H1 (cell line): ENCODE results near the gene MARCHF3. TPM values are rescaled to one million over a fixed set of nuclear protein-coding genes. Genes with fewer than 3 reads are reported as not detected.

Source experiments
- CTCF ChIA-PET: fragments of 300-600 bp; sonication (Branson Sonifier 250); formaldehyde crosslinking; loops from one replicate; lab custom pipeline; 2021; ENCODE audit not compliant: partially characterized antibody; lab: Charles Lee
- POLR2A ChIA-PET: fragments of 300-600 bp; sonication (Branson Sonifier 250); formaldehyde crosslinking; loops from one replicate; lab custom pipeline; 2021; ENCODE audit warnings: inconsistent platforms; ENCODE audit not compliant: partially characterized antibody; lab: Charles Lee
- DNase-seq, 2 experiments: peaks; one replicate each; pipeline versions ENCODE4 v3.0.0 to v3.0.0-alpha.2; 2010 to 2022; ENCODE audit warnings: low spot score in 2 of 2, low read depth in 1 of 2, mixed read lengths in 1 of 2
- FAIRE-seq: peaks from 2 replicates; lab custom pipeline; 2011; peaks lifted over from hg19 to GRCh38; lab: Jason Lieb, UNC
- H2AFZ ChIP-seq: 2 replicates; pipeline ENCODE4 v1.8.1; 2012; ENCODE audit warnings: low read length, inconsistent platforms
- H2AK5ac ChIP-seq: 2 replicates; pipeline ENCODE4 v1.6.1; 2013; ENCODE audit warnings: low read depth, low read length
- H2BK120ac ChIP-seq: replicated peaks from 2 replicates; pipeline ENCODE3; 2013; ENCODE audit warnings: low read depth, low read length, inconsistent platforms
- H2BK12ac ChIP-seq: 2 replicates; pipeline ENCODE4 v1.6.1; 2013; ENCODE audit warnings: low read depth, low read length
- H2BK15ac ChIP-seq: 2 replicates; pipeline ENCODE4 v1.6.1; 2013; ENCODE audit warnings: low read length
- H2BK20ac ChIP-seq: 2 replicates; pipeline ENCODE4 v1.6.1; 2013; ENCODE audit warnings: low read length
- H2BK5ac ChIP-seq: 2 replicates; pipeline ENCODE4 v1.6.1; 2013; ENCODE audit warnings: low read depth, low read length
- H3K14ac ChIP-seq: 2 replicates; pipeline ENCODE4 v1.6.1; 2013; ENCODE audit warnings: inconsistent platforms; ENCODE audit not compliant: insufficient read length
- H3K18ac ChIP-seq: 2 replicates; pipeline ENCODE4 v1.6.1; 2013; ENCODE audit warnings: low read length; ENCODE audit errors: extremely low read depth
- H3K23ac ChIP-seq: 2 replicates; pipeline ENCODE4 v1.6.1; 2013; ENCODE audit warnings: inconsistent platforms; ENCODE audit not compliant: insufficient read length
- H3K23me2 ChIP-seq: 2 replicates; pipeline ENCODE4 v1.6.1; 2013; ENCODE audit warnings: low read depth, low read length
- H3K27ac ChIP-seq: 2 replicates; pipeline ENCODE4 v1.6.1; 2011; ENCODE audit warnings: low read depth, low read length, inconsistent platforms
- H3K27me3 ChIP-seq, 4 experiments: replicated peaks in 1 of 4; 1 replicate in 1 of 4; 2 replicates in 3 of 4; pipeline versions ENCODE4 v1.6.1 to v1.8.1; 2011 to 2013; ENCODE audit warnings: low read length in 3 of 4, mild to moderate bottlenecking in 3 of 4, inconsistent platforms in 2 of 4, mixed read lengths in 2 of 4, moderate library complexity in 1 of 4; ENCODE audit not compliant: control insufficient read depth in 3 of 4, insufficient read depth in 3 of 4; ENCODE audit errors: extremely low read depth in 1 of 4
- H3K36me3 ChIP-seq, 4 experiments: 2 replicates each; pipeline versions ENCODE4 v1.6.1 to v1.8.1; 2011 to 2013; ENCODE audit warnings: mild to moderate bottlenecking in 4 of 4, low read length in 3 of 4, moderate library complexity in 2 of 4, control low read depth in 1 of 4, inconsistent platforms in 1 of 4; ENCODE audit not compliant: insufficient read depth in 4 of 4, control insufficient read depth in 2 of 4
- H3K4ac ChIP-seq: replicated peaks from 2 replicates; pipeline ENCODE3; 2013; ENCODE audit warnings: low read length, low read depth, mixed read lengths, inconsistent platforms; ENCODE audit not compliant: insufficient read length
- H3K4me1 ChIP-seq, 4 experiments: replicated peaks in 1 of 4; 1 replicate in 1 of 4; 2 replicates in 3 of 4; pipeline versions ENCODE4 v1.6.1 to v1.8.1; 2011 to 2013; ENCODE audit warnings: low read length in 3 of 4, inconsistent platforms in 2 of 4, mixed read lengths in 1 of 4; ENCODE audit not compliant: insufficient read depth in 4 of 4, control insufficient read depth in 3 of 4
- H3K4me2 ChIP-seq, 2 experiments: 2 replicates each; pipeline versions ENCODE4 v1.6.1 to v1.8.1; 2011 to 2013; ENCODE audit warnings: low read depth in 2 of 2, low read length in 2 of 2, control low read depth in 1 of 2, inconsistent platforms in 1 of 2, mild to moderate bottlenecking in 1 of 2; ENCODE audit not compliant: insufficient read depth in 1 of 2
- H3K4me3 ChIP-seq, 4 experiments: fragments of 200-600, 300-600 bp in 1 of 4; sonication (generic), shearing (Covaris generic), sonication (Bioruptor Twin) in 1 of 4; 2 replicates each; pipeline versions ENCODE4 v1.5.1 to v1.8.1; 2011 to 2016; ENCODE audit warnings: low read length in 4 of 4, low read depth in 3 of 4, control low read depth in 2 of 4, inconsistent platforms in 2 of 4, mild to moderate bottlenecking in 2 of 4, mixed read lengths in 1 of 4, moderate library complexity in 1 of 4; ENCODE audit not compliant: insufficient read depth in 2 of 4; ENCODE audit errors: extremely low read depth in 1 of 4
- H3K56ac ChIP-seq: replicated peaks from 2 replicates; pipeline ENCODE3; 2013; ENCODE audit warnings: low read depth, mild to moderate bottlenecking, mixed read lengths, low read length, inconsistent platforms; ENCODE audit not compliant: insufficient read length
- H3K79me1 ChIP-seq: 2 replicates; pipeline ENCODE4 v1.6.1; 2013; ENCODE audit warnings: low read depth, low read length, control low read depth
- H3K79me2 ChIP-seq, 2 experiments: 2 replicates each; pipeline versions ENCODE4 v1.6.1 to v1.8.1; 2012 to 2013; ENCODE audit warnings: low read length in 2 of 2, mild to moderate bottlenecking in 2 of 2, inconsistent platforms in 1 of 2; ENCODE audit not compliant: insufficient read depth in 2 of 2, control insufficient read depth in 1 of 2
- H3K9ac ChIP-seq, 4 experiments: replicated peaks in 1 of 4; 1 replicate in 1 of 4; 2 replicates in 3 of 4; pipeline versions ENCODE4 v1.6.1 to v1.8.1; 2011 to 2013; ENCODE audit warnings: low read depth in 3 of 4, low read length in 3 of 4, control low read depth in 2 of 4, mild to moderate bottlenecking in 2 of 4, moderate library complexity in 2 of 4, inconsistent platforms in 1 of 4; ENCODE audit errors: extremely low read depth in 1 of 4
- H3K9me3 ChIP-seq, 2 experiments: 2 replicates each; pipeline versions ENCODE4 v1.6.1 to v1.8.1; 2012 to 2013; ENCODE audit warnings: mild to moderate bottlenecking in 2 of 2, moderate library complexity in 2 of 2, control low read depth in 1 of 2, inconsistent platforms in 1 of 2, low read depth in 1 of 2, low read length in 1 of 2, mixed read lengths in 1 of 2; ENCODE audit not compliant: insufficient read depth in 2 of 2
- H4K20me1 ChIP-seq, 2 experiments: replicated peaks in 1 of 2; 2 replicates each; pipeline versions ENCODE3 to v1.8.1; 2011 to 2013; ENCODE audit warnings: inconsistent platforms in 2 of 2, low read length in 2 of 2, mild to moderate bottlenecking in 1 of 2; ENCODE audit not compliant: insufficient read depth in 2 of 2, control insufficient read depth in 1 of 2
- H4K5ac ChIP-seq: 2 replicates; pipeline ENCODE4 v1.6.1; 2013; ENCODE audit warnings: low read length, low read depth, mixed read lengths, inconsistent platforms; ENCODE audit not compliant: insufficient read length
- H4K8ac ChIP-seq: 2 replicates; pipeline ENCODE4 v1.8.0; 2013; ENCODE audit warnings: mild to moderate bottlenecking, moderate library complexity, low read length, inconsistent platforms; ENCODE audit not compliant: insufficient read depth; ENCODE audit errors: extremely low read depth
- H4K91ac ChIP-seq: replicated peaks from 2 replicates; pipeline ENCODE3; 2013; ENCODE audit warnings: low read length, mixed read lengths, inconsistent platforms; ENCODE audit not compliant: insufficient read length
- BACH1 ChIP-seq: IDR thresholded peaks from 2 replicates; pipeline ENCODE4 v1.6.1; 2012; ENCODE audit warnings: low read length, improper control_type of control experiment
- BRCA1 ChIP-seq: IDR thresholded peaks from 2 replicates; pipeline ENCODE4 v1.6.1; 2012; ENCODE audit warnings: low read depth, low read length, improper control_type of control experiment
- CBX8 ChIP-seq: fragments of 300-800, 300-1000 bp; sonication (generic); IDR thresholded peaks from 2 replicates; pipeline ENCODE4 v1.7.1; 2016; ENCODE audit warnings: low read depth, low read length, borderline replicate concordance
- HDAC2 ChIP-seq, 2 experiments: fragments of 300-600 bp in 1 of 2; sonication (generic) in 1 of 2; IDR thresholded peaks; 2 replicates each; pipeline ENCODE4 v1.6.1; 2011 to 2012; ENCODE audit warnings: low read depth in 2 of 2, low read length in 2 of 2, mild to moderate bottlenecking in 2 of 2, moderate library complexity in 2 of 2, borderline replicate concordance in 1 of 2, inconsistent platforms in 1 of 2
- HDAC6 ChIP-seq: IDR thresholded peaks from one replicate; pipeline ENCODE4 v1.7.1; 2012; ENCODE audit warnings: low read depth, mild to moderate bottlenecking, inconsistent platforms, low read length, moderate library complexity
- PHF8 ChIP-seq: fragments of 200-600 bp; sonication (generic); conservative IDR thresholded peaks from 2 replicates; pipeline ENCODE4 v1.7.1; 2012; ENCODE audit warnings: low read depth, mild to moderate bottlenecking, inconsistent platforms, low read length, moderate library complexity
- RFX5 ChIP-seq: IDR thresholded peaks from 2 replicates; pipeline ENCODE4 v1.6.1; 2011; ENCODE audit warnings: low read depth, low read length, improper control_type of control experiment, borderline replicate concordance
- RXRA ChIP-seq: IDR thresholded peaks from 2 replicates; pipeline ENCODE4 v1.6.1; 2011; ENCODE audit warnings: low read depth, mild to moderate bottlenecking, low read length, moderate library complexity; ENCODE audit not compliant: insufficient read depth
- SIRT6 ChIP-seq: IDR thresholded peaks from one replicate; pipeline ENCODE4 v1.7.1; 2012; ENCODE audit warnings: low read length, inconsistent platforms
- TCF12 ChIP-seq: IDR thresholded peaks from 2 replicates; pipeline ENCODE4 v1.6.1; 2011; ENCODE audit warnings: low read depth, mild to moderate bottlenecking, low read length
- TEAD4 ChIP-seq: IDR thresholded peaks from 2 replicates; pipeline ENCODE4 v1.6.1; 2012; ENCODE audit warnings: low read depth, low read length, inconsistent platforms, mixed read lengths
- USF2 ChIP-seq: IDR thresholded peaks from 2 replicates; pipeline ENCODE4 v1.6.1; 2011; ENCODE audit warnings: low read length, improper control_type of control experiment
- ZNF274 ChIP-seq: IDR thresholded peaks from 2 replicates; pipeline ENCODE4 v1.7.0; 2012; ENCODE audit warnings: low read length, borderline replicate concordance; ENCODE audit errors: extremely low read depth
- WGBS, 2 experiments: shearing (Covaris generic) in 1 of 2; methylation state at CpG; one replicate each; pipeline versions ENCODE4 v1.1.6 to v1.1.7; 2013 to 2015; ENCODE audit warnings: low lambda C conversion rate in 2 of 2, mixed read lengths in 2 of 2, inconsistent platforms in 1 of 2, low coverage in 1 of 2, missing lambda C conversion rate in 1 of 2; ENCODE audit not compliant: insufficient replicate concordance in 2 of 2, insufficient coverage in 1 of 2, insufficient read length in 1 of 2; ENCODE audit errors: extremely low coverage in 1 of 2, missing lambda C conversion rate in 1 of 2; 5-methylcytosine and 5-hydroxymethylcytosine counted together
- polyA plus RNA-seq, 7 experiments: library from polyadenylated mRNA; depleted of rRNA in 3 of 7; stranded (reverse) in 5 of 7; unstranded in 2 of 7; fragments of >200 nt in 5 of 7; fragments of 200-250 nt in 2 of 7; gene quantifications; 1 replicate in 5 of 7; 2 replicates in 1 of 7; 4 replicates in 1 of 7; pipeline versions ENCODE4 v1.2.1 to v1.2.3, GENCODE V29; 2011 to 2013; ENCODE audit warnings: missing spikeins in 2 of 7, mixed read lengths in 2 of 7
- total RNA-seq: library from RNA; stranded (reverse); fragmentation: NEBNext Ultra II Directional; extraction: Animal tissue kit (Norgen Biotek cat#: 25700); gene quantifications from 2 replicates; pipeline ENCODE4 v1.2.1, GENCODE V29; 2021

MARCHF3 gene
- total and polyA plus RNA-seq, 2 of the 8 experiments (the other 6 are each of a cell fraction or from before 2014, with no cell fraction given): 12.0 to 16.9 TPM

GRCh38 chr5:126819253-126819652 is 211.1 kb downstream of the MARCHF3 start:
- Histone ChIP-seq H3K79me1 (no peaks in the 10 kb centered on the region), H2AK5ac (no peak overlapping the region), H3K9me3 (no peaks in the 10 kb centered on the region), H4K8ac (no peak overlapping the region), H2BK12ac (no peak overlapping the region), H4K91ac (no peak overlapping the region), H3K4me2 (no peak overlapping the region), H3K4me3 (no peak overlapping the region), H4K5ac (no peak overlapping the region), H3K18ac (no peak overlapping the region), H3K23ac (no peak overlapping the region), H3K79me2 (peaks cover 0 to 20% of the 10 kb centered on the region in 2 experiments; a peak in 2 of 4 replicates), H3K23me2 (no peaks in the 10 kb centered on the region), H3K9ac (no peak overlapping the region), H2BK15ac (no peak overlapping the region), H3K27me3 (no peaks in the 10 kb centered on the region), H2AFZ (no peak overlapping the region), H3K36me3 (peaks cover 13 to 93% (median 44%) of the 10 kb centered on the region in 4 experiments), H3K4ac (no peak overlapping the region), H2BK120ac (no peak overlapping the region), H3K56ac (no peak overlapping the region), H4K20me1 (peaks cover 0 to 5% of the 10 kb centered on the region in 2 experiments), H2BK5ac (no peak overlapping the region), H2BK20ac (no peak overlapping the region), H3K4me1 (no peaks in the 10 kb centered on the region), H3K14ac (no peak overlapping the region), H3K27ac (no peak overlapping the region)
- WGBS, 2 experiments: 94% methylated on average over 5 of the region's 5 CpGs; no CpG with 5 or more reads in 1 of the 2 experiments
- ChIA-PET CTCF (interaction anchor here (0.7 kb wide), 1 partner anchor 9 kb away, joined by 4 read pairs; no protein-coding TSS in a partner anchor), POLR2A (no interaction called here)
- FAIRE-seq (no peak), DNase-seq (no peak)
- no peak for TF ChIP-seq ZNF274
- no peak for TF ChIP-seq RXRA
- TF ChIP-seq CBX8: no peak
- no peak for TF ChIP-seq USF2
- no peak for TF ChIP-seq TEAD4
- no peak for TF ChIP-seq HDAC2 (IDR thresholded peaks at IDR 0.05; ENCODE audit: borderline replicate concordance in 1 of 2, low read depth in 2 of 2, low read length in 2 of 2)
- no peak for TF ChIP-seq PHF8
- no peak for TF ChIP-seq RFX5
- no peak for TF ChIP-seq TCF12
- TF ChIP-seq BACH1: no peak
- no peak for TF ChIP-seq BRCA1
- no peak for TF ChIP-seq SIRT6
- TF ChIP-seq HDAC6: no peak
